ENCODE results near the gene APBB2.

DNA sequence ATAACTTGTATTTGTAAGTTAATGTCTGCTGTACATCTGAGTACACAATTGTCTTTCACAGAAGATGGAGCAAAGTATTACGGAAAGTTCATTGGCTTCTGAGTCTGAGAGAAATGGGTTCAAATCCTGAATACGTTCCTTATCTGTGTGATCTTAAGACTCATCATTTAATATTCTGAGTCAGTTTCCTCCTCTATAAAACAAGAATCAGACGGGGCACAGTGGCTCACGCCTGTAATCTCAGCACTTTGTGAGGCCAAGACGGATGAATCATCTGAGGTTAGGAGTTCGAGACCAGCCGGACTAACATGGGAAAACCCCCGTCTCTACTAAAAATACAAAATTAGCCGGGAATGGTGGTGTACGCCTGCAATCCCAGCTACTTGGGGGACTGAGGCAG lies 57.8 kb downstream of the APBB2 start:
- TF ChIP-seq, protein P1, sequence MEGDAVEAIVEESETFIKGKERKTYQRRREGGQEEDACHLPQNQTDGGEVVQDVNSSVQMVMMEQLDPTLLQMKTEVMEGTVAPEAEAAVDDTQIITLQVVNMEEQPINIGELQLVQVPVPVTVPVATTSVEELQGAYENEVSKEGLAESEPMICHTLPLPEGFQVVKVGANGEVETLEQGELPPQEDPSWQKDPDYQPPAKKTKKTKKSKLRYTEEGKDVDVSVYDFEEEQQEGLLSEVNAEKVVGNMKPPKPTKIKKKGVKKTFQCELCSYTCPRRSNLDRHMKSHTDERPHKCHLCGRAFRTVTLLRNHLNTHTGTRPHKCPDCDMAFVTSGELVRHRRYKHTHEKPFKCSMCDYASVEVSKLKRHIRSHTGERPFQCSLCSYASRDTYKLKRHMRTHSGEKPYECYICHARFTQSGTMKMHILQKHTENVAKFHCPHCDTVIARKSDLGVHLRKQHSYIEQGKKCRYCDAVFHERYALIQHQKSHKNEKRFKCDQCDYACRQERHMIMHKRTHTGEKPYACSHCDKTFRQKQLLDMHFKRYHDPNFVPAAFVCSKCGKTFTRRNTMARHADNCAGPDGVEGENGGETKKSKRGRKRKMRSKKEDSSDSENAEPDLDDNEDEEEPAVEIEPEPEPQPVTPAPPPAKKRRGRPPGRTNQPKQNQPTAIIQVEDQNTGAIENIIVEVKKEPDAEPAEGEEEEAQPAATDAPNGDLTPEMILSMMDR (conservative IDR thresholded peaks at IDR 0.05), result no peak
- no peak for TF ChIP-seq ZFX (IDR thresholded peaks at IDR 0.05)
